Peyer's patch (tissue), 4 donors: ENCODE results near the gene DNAJC28. TPM values are rescaled to one million over a fixed set of nuclear protein-coding genes. Genes with fewer than 3 reads are reported as not detected.
"Not testable (repeated sequence)": the region's sequence is repeated elsewhere in the genome, so short reads cannot be mapped to it uniquely, and the experiment has no call there.

ENCODE experiments used
- DNase-seq, 3 donors: peaks; one replicate each; pipeline ENCODE4 v3.0.0-alpha.2; 2017 to 2019
- H3K27ac ChIP-seq, 4 donors: fragments of 200-600 bp; sonication (generic); one replicate each; pipeline ENCODE4 v1.5.1; 2016 to 2019
- H3K27me3 ChIP-seq, 2 donors: fragments of 200-600 bp; sonication (generic); one replicate each; pipeline ENCODE4 v1.5.1; 2019
- H3K36me3 ChIP-seq, 3 donors: fragments of 200-600 bp; sonication (generic); one replicate each; pipeline ENCODE4 v1.5.1; 2016 to 2019
- H3K4me1 ChIP-seq, 4 donors: fragments of 200-600 bp; sonication (generic); one replicate each; pipeline ENCODE4 v1.5.1; 2016 to 2019
- H3K4me3 ChIP-seq, 4 donors: fragments of 200-600 bp; sonication (generic); 1 replicate in 3 of 4; 2 replicates in 1 of 4; pipeline ENCODE4 v1.5.1; 2016 to 2019; ENCODE audit warnings: mild to moderate bottlenecking in 1 of 4
- H3K9me3 ChIP-seq, 4 donors: fragments of 200-600 bp; sonication (generic); one replicate each; pipeline ENCODE4 v1.5.1; 2016 to 2019; ENCODE audit warnings: mild to moderate bottlenecking in 1 of 4
- CTCF ChIP-seq, 6 experiments: fragments of 450-650 bp in 4 of 6; fragments of 200-600 bp in 2 of 6; sonication (generic) in 1 of 6; IDR thresholded peaks; one replicate each; pipeline ENCODE4 v1.5.1; 2017 to 2019; ENCODE audit warnings: antibody characterized with exemption in 6 of 6, mild to moderate bottlenecking in 3 of 6, moderate library complexity in 1 of 6
- POLR2A ChIP-seq, 2 donors: fragments of 450-650 bp; IDR thresholded peaks; one replicate each; pipeline ENCODE4 v1.5.1; 2017; ENCODE audit warnings: antibody characterized with exemption in 2 of 2, mild to moderate bottlenecking in 2 of 2, moderate library complexity in 2 of 2
- total RNA-seq, 4 donors: library from RNA; depleted of rRNA; stranded (reverse); fragments of >200 nt; gene quantifications; one replicate each; pipeline ENCODE4 v1.1.0, GENCODE V29; 2016

DNAJC28 gene
- total RNA-seq, 4 donors from 2014 or later, result 1.9 to 4.4 (median 2.5) TPM; not detected in 1

DNA sequence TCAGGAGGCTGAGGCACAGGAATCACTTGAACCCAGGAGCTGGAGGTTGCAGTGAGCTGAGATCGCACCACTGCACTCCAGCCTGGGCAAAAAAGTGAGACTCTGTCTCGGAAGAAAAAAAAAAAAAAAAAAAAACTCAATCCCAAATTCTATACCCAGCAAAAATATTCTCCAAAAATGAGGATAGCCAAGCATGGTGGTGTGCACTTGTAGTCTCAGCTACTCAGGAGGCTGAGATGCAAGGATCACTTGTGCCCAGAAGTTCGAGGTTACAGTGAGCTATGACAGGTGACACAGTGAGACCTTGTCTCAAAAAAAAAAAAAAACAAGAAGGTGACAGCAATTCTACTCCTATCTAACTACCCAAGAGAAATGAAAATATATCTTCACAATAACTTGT is 18.2 kb downstream of the DNAJC28 start:
- DNase-seq, result no peak
- no peak overlapping the region for H3K4me3 ChIP-seq
- H3K36me3 ChIP-seq, result no peaks in the 10 kb centered on the region
- TF ChIP-seq POLR2A (IDR thresholded peaks at IDR 0.05) (no peak), CTCF (IDR thresholded peaks at IDR 0.05) (no peak)
- no peaks in the 10 kb centered on the region for H3K9me3 ChIP-seq
- no peak overlapping the region for H3K27ac ChIP-seq
- peaks cover 0 to 7% (median 3%) of the 10 kb centered on the region in 4 donors for H3K4me1 ChIP-seq
- H3K27me3 ChIP-seq, result no peaks in the 10 kb centered on the region

- no peak overlapping the region for H3K4me3 ChIP-seq
- TF ChIP-seq CTCF (IDR thresholded peaks at IDR 0.05) (no peak), POLR2A (IDR thresholded peaks at IDR 0.05) (no peak)
- no peaks in the 10 kb centered on the region for H3K4me1 ChIP-seq
- no peak overlapping the region for H3K27ac ChIP-seq
- H3K27me3 ChIP-seq, result no peaks in the 10 kb centered on the region
- DNase-seq, result no peak
- H3K36me3 ChIP-seq, result peaks cover 0 to 20% (median 0%) of the 10 kb centered on the region in 3 donors
- no peaks in the 10 kb centered on the region for H3K9me3 ChIP-seq
Observed at GRCh38 chr21:33470701-33471100, 20.8 kb downstream of the DNAJC28 start.

GRCh38 chr21:33469183-33469582 is 22.3 kb downstream of the DNAJC28 start:
- not testable (repeated sequence) for H3K4me3 ChIP-seq, H3K9me3 ChIP-seq, H3K27ac ChIP-seq, H3K4me1 ChIP-seq, DNase-seq, H3K27me3 ChIP-seq
- peaks cover 0 to 22% (median 0%) of the 10 kb centered on the region in 3 donors for H3K36me3 ChIP-seq

DNA sequence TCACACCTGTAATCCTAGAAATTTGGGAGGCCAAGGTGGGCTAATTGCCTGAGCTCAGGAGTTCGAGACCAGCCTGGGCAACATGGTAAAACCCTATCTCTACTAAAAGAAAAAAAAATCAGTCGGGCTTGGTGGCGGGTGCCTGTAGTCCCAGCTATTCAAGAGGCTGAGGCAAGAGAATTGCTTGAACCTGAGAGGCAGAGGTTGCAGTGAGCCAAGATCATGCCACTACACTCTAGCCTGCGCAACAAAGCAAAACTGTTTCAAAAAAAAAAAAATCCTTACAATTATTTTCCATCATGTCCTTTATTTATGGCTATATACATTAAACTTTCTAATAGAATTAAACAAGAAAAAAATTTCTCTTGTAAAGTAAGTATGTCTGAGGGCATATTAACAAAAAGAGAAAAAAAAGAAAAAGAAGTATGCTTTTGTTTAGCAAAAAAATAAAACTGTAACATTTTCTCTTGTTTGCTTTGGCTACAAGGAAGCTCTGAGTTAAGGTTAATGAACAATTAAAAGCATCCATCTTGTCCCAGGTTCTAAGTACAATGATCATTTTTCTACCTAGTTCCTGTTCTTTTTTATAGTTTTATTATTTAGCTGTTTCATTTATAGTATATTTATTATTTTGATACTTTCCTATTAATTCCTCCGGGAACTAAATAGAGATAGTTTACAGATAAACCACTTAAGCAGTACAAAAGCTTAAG is 29.8 kb downstream of the DNAJC28 start:
- Histone ChIP-seq H3K4me1 (no peaks in the 10 kb centered on the region), H3K27me3 (no peaks in the 10 kb centered on the region), H3K27ac (peak overlapping the region in 1 of 4 donors; percentile 4), H3K36me3 (peaks cover 0 to 60% (median 0%) of the 10 kb centered on the region in 3 donors), H3K4me3 (no peak overlapping the region), H3K9me3 (no peaks in the 10 kb centered on the region)
- no peak for TF ChIP-seq POLR2A (IDR thresholded peaks at IDR 0.05)
- no peak for TF ChIP-seq CTCF (IDR thresholded peaks at IDR 0.05)
- no peak for DNase-seq

DNA sequence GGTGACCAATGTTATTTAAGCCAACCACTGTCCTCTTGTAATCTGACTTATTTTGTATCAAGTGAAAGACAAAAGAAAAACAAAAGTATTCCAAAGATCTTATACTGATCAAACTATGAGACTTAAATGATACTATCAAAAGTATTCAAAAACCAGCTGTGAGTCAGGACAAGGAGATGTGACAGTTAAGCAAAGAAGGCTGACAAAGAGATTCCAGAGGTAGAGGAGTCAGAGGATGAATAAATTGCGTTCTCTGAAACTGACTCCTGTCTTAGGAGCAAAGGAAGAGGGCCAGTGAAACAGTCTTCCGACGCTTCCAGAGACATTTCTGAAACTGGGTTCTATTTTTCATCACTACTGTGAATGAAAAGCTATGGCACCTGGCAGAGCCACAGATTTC is 32.7 kb downstream of the DNAJC28 start:
- Histone ChIP-seq H3K9me3 (no peaks in the 10 kb centered on the region), H3K4me3 (no peak overlapping the region), H3K27ac (no peak overlapping the region), H3K4me1 (no peaks in the 10 kb centered on the region), H3K36me3 (peaks cover 0 to 50% (median 0%) of the 10 kb centered on the region in 3 donors), H3K27me3 (no peaks in the 10 kb centered on the region)
- TF ChIP-seq POLR2A (IDR thresholded peaks at IDR 0.05) (no peak), CTCF (IDR thresholded peaks at IDR 0.05) (no peak)
- no peak for DNase-seq

DNA sequence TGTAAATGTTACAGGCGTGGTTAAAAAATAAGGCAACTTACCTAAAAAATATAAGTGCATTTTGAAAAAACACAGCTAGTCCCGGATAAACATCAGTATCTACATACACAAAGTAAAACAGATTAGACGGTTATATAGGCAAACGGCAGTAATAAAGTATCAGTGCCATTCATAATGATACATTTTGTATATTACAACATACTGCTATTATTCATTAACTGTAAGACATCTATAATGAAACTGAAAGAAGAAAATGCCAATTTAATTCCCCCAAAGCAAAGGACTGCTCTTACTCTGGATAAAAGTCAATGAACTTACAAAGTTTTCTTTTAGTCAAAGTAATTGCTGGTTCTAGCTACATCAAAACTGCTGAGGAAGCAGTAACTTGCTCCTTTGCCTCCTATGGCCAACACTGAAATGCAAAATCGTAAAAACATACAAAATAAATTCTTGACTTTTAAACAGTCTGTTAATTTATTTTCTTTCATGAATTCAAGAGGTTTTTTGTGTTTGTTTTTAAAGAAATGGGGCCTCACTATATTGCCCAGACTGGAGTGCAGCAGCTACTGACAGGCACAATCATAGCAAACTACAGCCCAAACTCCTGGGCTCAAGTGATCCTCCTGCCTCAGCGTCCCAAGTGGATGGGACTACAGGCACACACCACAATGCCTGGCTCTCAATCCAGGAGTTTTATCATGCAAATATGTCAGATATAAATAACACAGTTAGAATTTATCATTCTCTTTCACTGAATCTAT is 35.6 kb downstream of the DNAJC28 start:
- no peaks in the 10 kb centered on the region for H3K9me3 ChIP-seq
- H3K36me3 ChIP-seq, result peaks cover 0 to 37% (median 0%) of the 10 kb centered on the region in 3 donors
- peak overlapping the region in 3 of 4 donors; percentile 14 to 58 (median 53) for H3K27ac ChIP-seq
- no peak for TF ChIP-seq POLR2A (IDR thresholded peaks at IDR 0.05)
- H3K4me3 ChIP-seq, result no peak overlapping the region
- H3K27me3 ChIP-seq, result no peaks in the 10 kb centered on the region
- peaks cover 0 to 10% (median 3%) of the 10 kb centered on the region in 4 donors for H3K4me1 ChIP-seq
- no peak for DNase-seq
